Immature natural killer cell (primary cell): ENCODE measurements around the gene STXBP6. TPM values are rescaled to one million over a fixed set of nuclear protein-coding genes. Genes with fewer than 3 reads are reported as not detected.

Source experiments
- DNase-seq, 3 donors: peaks; one replicate each; pipeline ENCODE4 v3.0.0; 2022; ENCODE audit warnings: mixed read lengths in 1 of 3
- H3K27ac Mint-ChIP-seq, 6 donors: one replicate each; pipeline ENCODE4 v1.8.0; 2020; ENCODE audit warnings: mixed read lengths in 6 of 6, mild to moderate bottlenecking in 5 of 6, inconsistent platforms in 4 of 6, moderate library complexity in 3 of 6
- H3K27me3 Mint-ChIP-seq, 3 donors: one replicate each; pipeline ENCODE4 v1.8.0; 2020 to 2021; ENCODE audit warnings: low read depth in 3 of 3, mild to moderate bottlenecking in 3 of 3, mixed read lengths in 3 of 3, moderate library complexity in 3 of 3, inconsistent platforms in 1 of 3
- H3K36me3 Mint-ChIP-seq, 3 donors: one replicate each; pipeline ENCODE4 v1.8.0; 2020; ENCODE audit warnings: mixed read lengths in 3 of 3, inconsistent platforms in 2 of 3, mild to moderate bottlenecking in 2 of 3
- H3K4me1 Mint-ChIP-seq, 2 donors: one replicate each; pipeline ENCODE4 v1.8.0; 2020; ENCODE audit warnings: inconsistent platforms in 2 of 2, mild to moderate bottlenecking in 2 of 2, mixed read lengths in 2 of 2, moderate library complexity in 1 of 2
- H3K4me3 Mint-ChIP-seq, 5 donors: one replicate each; pipeline ENCODE4 v1.8.0; 2020; ENCODE audit warnings: mild to moderate bottlenecking in 5 of 5, mixed read lengths in 5 of 5, inconsistent platforms in 3 of 5, moderate library complexity in 3 of 5
- H3K9me3 Mint-ChIP-seq, 6 donors: one replicate each; pipeline ENCODE4 v1.8.0; 2020; ENCODE audit warnings: mild to moderate bottlenecking in 6 of 6, mixed read lengths in 6 of 6, inconsistent platforms in 4 of 6, moderate library complexity in 3 of 6
- polyA plus RNA-seq, 3 donors: library from polyadenylated mRNA; unstranded; fragments of 300-500 nt; fragmentation: Illumina TruSeq; gene quantifications; one replicate each; pipeline ENCODE4 v1.2.3, GENCODE V29; 2021

The STXBP6 gene
- polyA plus RNA-seq, 3 donors from 2014 or later, result not detected

DNA sequence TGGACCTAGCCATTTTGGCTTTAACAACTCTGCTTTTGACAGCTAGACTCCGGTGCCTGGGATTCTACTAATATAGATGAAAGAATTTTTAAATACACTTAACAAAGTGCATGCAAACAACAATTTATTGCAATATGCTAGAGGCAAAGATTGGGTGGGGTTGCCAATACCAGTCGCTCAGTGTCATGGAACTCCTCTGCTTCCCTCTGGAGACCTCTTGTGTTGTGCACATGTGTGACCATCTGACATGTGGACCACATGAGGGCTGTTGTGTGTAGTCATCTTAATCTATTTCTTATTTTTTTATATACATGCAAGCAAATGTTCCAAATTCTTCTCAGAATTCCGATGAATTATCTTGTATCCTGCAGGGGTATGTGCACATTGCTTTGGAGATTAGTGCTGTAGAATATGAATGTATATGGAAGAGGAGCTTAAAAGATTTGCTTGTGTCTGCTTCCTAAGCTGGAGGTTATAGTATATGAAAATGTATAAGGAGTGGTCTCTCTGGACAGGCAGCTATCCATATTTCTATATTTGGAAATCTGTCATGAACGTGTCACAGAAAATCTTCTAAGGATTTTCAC is 24.2 kb upstream of the STXBP6 start:
- H3K27me3 Mint-ChIP-seq, result peaks cover 2 to 7% (median 4%) of the 10 kb centered on the region in 3 donors
- DNase-seq, result no peak
- H3K27ac Mint-ChIP-seq, result no peak overlapping the region
- no peaks in the 10 kb centered on the region for H3K4me1 Mint-ChIP-seq
- no peaks in the 10 kb centered on the region for H3K36me3 Mint-ChIP-seq
- peaks cover 0 to 2% (median 0%) of the 10 kb centered on the region in 6 donors for H3K9me3 Mint-ChIP-seq
- H3K4me3 Mint-ChIP-seq, result no peak overlapping the region

DNA sequence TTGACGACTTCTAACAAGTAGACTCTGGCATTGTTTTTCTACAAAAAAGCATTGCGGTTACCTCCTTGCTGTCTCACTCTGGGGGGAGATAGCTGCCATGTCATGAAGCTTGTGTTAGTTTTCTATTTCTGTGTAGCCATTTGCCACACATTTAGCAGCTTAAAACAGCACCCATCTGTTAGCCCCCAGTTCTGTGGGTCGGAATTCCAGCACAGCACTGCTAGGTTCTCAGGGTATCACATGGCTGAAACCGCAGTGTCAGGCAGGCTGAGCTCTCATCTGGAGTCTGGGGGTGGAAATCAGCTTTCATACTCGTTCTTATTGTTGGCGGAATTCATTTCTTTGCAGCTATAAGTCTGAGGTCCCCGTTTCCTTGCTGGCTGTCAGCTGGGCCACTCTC is 19.9 kb upstream of the STXBP6 start:
- Mint-ChIP-seq H3K9me3 (peaks cover 0 to 2% (median 0%) of the 10 kb centered on the region in 6 donors), H3K27me3 (peaks cover 0 to 7% (median under 1%) of the 10 kb centered on the region in 3 donors), H3K27ac (no peak overlapping the region), H3K4me3 (no peak overlapping the region), H3K4me1 (no peaks in the 10 kb centered on the region), H3K36me3 (no peaks in the 10 kb centered on the region)
- no peak for DNase-seq

DNA sequence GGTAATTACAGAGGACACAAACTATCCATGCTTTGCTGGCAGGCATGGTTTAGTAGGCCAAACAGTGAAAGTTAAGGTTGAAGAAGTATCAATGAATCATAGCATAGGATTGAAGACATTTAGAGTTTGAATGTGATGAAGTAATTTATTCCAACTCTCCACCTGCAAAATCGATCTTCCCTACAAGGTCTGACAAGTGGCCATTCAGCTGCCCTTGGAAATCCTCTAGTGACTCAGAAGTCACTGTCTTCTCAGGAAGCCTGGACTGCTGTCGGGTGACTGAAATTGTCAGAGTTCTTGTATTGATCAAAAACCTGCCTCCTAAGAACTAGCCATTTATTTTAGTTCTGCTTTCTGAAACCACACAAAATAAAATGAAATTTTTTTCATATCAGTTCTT is 17.7 kb upstream of the STXBP6 start:
- no peak overlapping the region for H3K27ac Mint-ChIP-seq
- H3K9me3 Mint-ChIP-seq, result peaks cover 0 to 2% (median 0%) of the 10 kb centered on the region in 6 donors
- no peaks in the 10 kb centered on the region for H3K4me1 Mint-ChIP-seq
- no peak overlapping the region for H3K4me3 Mint-ChIP-seq
- DNase-seq, result no peak
- no peaks in the 10 kb centered on the region for H3K36me3 Mint-ChIP-seq
- peaks cover 0 to 10% (median 3%) of the 10 kb centered on the region in 3 donors for H3K27me3 Mint-ChIP-seq

DNA sequence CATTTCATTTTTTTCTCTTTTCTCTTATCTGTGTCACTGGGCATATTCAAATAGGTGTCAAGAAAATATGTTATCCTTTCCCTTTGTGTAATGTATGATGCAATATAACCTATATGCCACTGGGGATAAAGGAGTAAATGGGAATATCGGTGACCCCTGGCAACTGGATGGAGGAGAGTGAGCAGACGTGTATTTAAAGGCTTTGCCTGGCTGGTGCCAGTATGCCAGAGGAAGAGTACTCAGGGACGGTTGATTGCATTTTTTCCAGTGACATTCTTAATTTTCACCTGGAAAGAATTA is 12.0 kb upstream of the STXBP6 start:
- Mint-ChIP-seq H3K27me3 (peaks cover 5 to 15% (median 9%) of the 10 kb centered on the region in 3 donors), H3K4me1 (no peaks in the 10 kb centered on the region), H3K27ac (no peak overlapping the region), H3K36me3 (no peaks in the 10 kb centered on the region), H3K4me3 (no peak overlapping the region), H3K9me3 (no peaks in the 10 kb centered on the region)
- no peak for DNase-seq

DNA sequence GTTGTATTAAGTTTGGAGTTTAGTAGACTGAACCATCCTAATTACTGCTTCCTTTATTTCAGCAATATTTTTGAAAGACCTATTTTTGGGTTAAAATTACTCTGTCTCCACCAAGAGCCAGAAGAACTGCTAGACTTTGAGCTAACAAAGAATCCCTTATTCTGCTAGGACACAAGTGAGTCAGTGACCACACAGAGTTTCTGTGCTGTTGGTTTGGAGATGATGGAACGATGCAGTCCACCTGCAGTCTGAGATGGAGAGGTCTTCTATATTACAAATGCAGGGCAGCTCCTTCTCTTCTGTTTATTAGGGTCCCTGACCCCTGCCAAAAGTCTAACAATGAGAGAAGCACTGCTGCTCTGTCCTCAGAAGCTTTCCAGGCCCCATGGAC is 6.7 kb upstream of the STXBP6 start:
- no peaks in the 10 kb centered on the region for H3K9me3 Mint-ChIP-seq
- no peak overlapping the region for H3K27ac Mint-ChIP-seq
- no peak overlapping the region for H3K4me3 Mint-ChIP-seq
- H3K36me3 Mint-ChIP-seq, result no peaks in the 10 kb centered on the region
- peaks cover 2 to 19% (median 15%) of the 10 kb centered on the region in 3 donors for H3K27me3 Mint-ChIP-seq
- DNase-seq, result no peak
- H3K4me1 Mint-ChIP-seq, result no peaks in the 10 kb centered on the region

DNA sequence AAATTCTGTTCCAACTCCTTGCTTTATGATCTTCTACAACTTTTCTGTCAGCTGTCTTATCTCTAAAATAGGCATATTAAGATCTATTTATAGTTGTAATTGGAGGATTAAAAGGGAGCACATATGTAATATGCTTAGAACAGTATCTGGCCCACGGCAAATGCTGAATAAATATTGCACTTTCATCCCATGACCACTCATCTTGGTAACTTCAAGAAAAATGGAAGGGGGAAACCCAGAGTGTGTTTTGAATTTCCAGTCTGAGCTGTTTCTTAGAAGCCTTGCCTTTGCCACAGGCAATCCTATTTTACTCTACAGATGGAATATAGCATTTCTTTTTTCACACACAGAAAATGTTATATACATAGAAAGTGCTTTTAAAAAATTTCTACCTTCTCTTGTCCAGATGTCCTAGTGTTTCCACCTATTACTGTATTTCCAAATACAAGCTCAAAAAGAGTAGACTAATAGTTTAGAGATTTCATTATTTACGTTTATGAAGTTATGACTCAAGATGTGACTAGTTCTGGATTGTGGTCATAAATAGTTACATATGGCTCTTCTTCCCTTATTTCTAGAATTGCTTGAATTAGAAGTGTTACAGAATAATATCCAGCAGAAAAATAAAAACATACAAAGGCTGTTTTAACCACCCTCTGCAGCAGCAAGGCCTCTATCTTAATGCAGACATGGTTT is 6.2 kb upstream of the STXBP6 start:
- Mint-ChIP-seq H3K27ac (no peak overlapping the region), H3K4me1 (no peaks in the 10 kb centered on the region), H3K4me3 (no peak overlapping the region), H3K27me3 (peaks cover 4 to 20% (median 19%) of the 10 kb centered on the region in 3 donors), H3K36me3 (no peaks in the 10 kb centered on the region), H3K9me3 (no peaks in the 10 kb centered on the region)
- DNase-seq, result no peak

DNA sequence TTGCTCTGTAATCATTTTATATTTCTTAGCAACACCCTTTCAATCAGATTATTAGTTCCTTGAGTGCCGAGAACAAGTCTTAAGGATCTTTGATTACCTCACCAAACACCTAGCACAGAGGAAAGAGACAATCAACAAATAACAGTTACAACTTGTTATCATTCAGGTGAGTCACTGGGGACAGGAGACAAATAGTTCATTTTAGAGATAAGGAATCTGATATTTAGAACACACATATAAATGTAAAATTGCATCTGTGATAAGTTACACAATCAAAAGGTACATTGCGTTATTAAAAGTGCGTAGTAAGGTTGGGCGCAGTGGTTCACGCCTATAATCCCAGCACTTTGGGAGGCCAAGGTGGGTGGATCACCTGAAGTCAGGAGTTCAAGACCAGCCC is 5.1 kb upstream of the STXBP6 start:
- Mint-ChIP-seq H3K27ac (no peak overlapping the region), H3K36me3 (peaks cover 0 to 2% (median 0%) of the 10 kb centered on the region in 3 donors), H3K27me3 (peaks cover 4 to 24% (median 21%) of the 10 kb centered on the region in 3 donors), H3K4me3 (no peak overlapping the region), H3K4me1 (peaks cover 4 to 6% of the 10 kb centered on the region in 2 donors), H3K9me3 (no peaks in the 10 kb centered on the region)
- DNase-seq, result no peak

DNA sequence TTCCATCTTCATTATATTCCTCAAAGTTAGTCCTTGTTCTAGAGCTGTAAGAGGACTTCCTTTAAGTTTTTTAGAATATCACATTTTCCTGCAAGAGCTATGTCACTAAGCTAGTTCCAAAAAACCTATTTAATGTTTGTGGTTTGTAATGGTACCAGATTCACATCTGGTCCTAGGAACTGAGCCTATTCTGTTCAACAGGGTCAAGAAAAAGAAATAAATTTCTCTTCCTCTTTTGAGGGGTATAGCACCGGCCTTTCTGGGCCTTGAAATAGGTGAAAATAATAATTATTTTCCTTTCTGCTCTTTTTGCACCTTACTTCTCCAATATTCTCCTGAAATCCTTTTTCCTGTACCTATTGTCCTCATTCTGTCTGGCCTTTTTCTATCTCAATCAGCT is 3.6 kb upstream of the STXBP6 start:
- no peak overlapping the region for H3K4me3 Mint-ChIP-seq

DNA sequence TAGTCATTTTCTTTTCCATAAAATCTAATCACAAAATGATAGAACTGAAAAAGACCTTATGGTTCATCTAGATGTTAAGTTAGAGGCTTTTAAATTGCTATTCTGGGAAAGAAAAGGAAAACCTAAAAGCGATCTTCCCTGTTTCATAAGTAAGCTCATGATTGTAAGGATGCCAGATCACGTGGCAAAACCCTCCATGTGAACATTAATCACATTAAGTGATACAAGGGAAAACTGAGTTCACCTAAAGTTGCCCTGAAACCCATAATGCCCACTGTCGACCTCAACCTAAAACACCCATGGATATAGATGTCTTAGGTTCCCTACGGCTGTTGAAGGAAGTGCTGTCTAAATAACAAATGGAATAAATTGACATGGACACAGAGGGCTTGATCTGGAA is 3.0 kb upstream of the STXBP6 start:
- Mint-ChIP-seq H3K27ac (no peak overlapping the region), H3K9me3 (no peaks in the 10 kb centered on the region), H3K4me3 (no peak overlapping the region), H3K27me3 (peaks cover 11 to 32% (median 25%) of the 10 kb centered on the region in 3 donors), H3K36me3 (peaks cover 0 to 2% (median 0%) of the 10 kb centered on the region in 3 donors), H3K4me1 (peaks cover 12 to 17% of the 10 kb centered on the region in 2 donors)
- no peak for DNase-seq

More for the DNA sequence above, 3.6 kb upstream of the STXBP6 start:
- Mint-ChIP-seq H3K4me1 (peaks cover 8 to 11% of the 10 kb centered on the region in 2 donors), H3K9me3 (no peaks in the 10 kb centered on the region), H3K36me3 (peaks cover 0 to 2% (median 0%) of the 10 kb centered on the region in 3 donors), H3K27ac (no peak overlapping the region), H3K27me3 (peaks cover 6 to 27% (median 23%) of the 10 kb centered on the region in 3 donors)
- no peak for DNase-seq

DNA sequence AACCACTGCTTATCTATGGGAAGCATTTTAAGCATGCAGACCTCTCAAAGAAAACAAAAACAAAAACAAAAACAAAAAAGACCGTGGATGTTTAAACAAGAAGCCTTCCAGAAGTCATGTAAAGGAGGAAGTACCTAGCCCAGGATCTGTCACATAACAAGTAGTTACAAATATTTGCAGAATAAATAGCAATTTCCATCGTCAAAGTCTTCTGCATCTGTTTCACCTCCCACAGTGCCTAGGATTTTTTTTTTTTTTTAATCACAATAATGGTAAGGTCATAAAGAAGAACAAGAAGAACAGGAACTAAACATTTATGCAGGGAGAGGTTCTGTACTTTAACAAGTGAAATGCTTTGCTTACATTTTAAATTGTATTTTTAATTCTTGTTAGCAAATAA is 2.4 kb upstream of the STXBP6 start:
- H3K9me3 Mint-ChIP-seq, result no peaks in the 10 kb centered on the region
- no peak overlapping the region for H3K4me3 Mint-ChIP-seq
- H3K4me1 Mint-ChIP-seq, result peaks cover 12 to 17% of the 10 kb centered on the region in 2 donors
- no peak for DNase-seq
- peaks cover 0 to 2% (median 0%) of the 10 kb centered on the region in 3 donors for H3K36me3 Mint-ChIP-seq
- peaks cover 11 to 36% (median 29%) of the 10 kb centered on the region in 3 donors for H3K27me3 Mint-ChIP-seq
- H3K27ac Mint-ChIP-seq, result no peak overlapping the region

DNA sequence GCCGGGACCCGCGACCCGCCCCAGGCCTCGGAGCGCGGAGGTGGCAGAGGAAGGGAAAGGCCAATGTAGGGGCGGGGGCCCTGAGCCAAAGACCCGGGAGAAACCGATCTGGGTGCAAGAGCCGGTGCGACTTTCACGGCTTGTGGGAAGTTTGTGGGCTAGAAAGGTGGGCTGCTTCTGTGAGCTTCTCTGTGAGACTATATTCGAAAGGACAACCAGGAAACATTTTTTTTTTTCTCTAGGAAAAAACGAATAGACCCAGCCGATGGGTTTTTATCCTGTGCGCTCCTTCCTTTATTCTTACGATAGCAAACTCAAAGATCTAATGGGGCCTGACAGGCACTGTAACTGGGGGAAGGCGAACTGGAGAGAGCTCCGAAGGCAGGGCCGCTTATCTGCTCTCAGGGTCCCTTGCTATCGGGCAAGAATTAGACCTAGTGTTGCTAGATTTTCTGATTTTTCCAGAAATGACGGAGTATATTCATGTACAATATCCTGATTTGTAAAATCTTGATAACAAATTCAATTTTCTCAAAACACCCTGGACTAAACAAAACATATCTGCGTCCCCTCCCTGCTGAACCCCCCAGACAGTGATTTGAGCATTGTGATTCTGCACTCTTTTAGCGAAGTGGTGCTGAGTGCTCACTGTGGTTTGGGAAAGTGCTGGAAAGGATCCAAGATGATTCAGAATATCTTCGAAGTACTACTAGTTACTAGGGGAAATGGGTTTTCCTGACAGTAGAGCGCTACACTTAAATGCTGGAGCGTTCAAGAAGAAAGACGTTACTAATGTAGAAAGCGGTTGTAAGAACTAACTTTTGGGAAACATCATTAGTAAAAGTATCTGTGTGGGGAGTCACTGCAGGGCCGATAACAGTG is 563 bp upstream of the STXBP6 start:
- Mint-ChIP-seq H3K9me3 (no peaks in the 10 kb centered on the region), H3K27ac (no peak overlapping the region), H3K4me3 (peak overlapping the region; percentile 73 to 80 (median 75)), H3K4me1 (peaks cover 12 to 17% of the 10 kb centered on the region in 2 donors), H3K36me3 (peaks cover 0 to 2% (median 0%) of the 10 kb centered on the region in 3 donors), H3K27me3 (peaks cover 13 to 36% (median 32%) of the 10 kb centered on the region in 3 donors)
- no peak for DNase-seq

DNA sequence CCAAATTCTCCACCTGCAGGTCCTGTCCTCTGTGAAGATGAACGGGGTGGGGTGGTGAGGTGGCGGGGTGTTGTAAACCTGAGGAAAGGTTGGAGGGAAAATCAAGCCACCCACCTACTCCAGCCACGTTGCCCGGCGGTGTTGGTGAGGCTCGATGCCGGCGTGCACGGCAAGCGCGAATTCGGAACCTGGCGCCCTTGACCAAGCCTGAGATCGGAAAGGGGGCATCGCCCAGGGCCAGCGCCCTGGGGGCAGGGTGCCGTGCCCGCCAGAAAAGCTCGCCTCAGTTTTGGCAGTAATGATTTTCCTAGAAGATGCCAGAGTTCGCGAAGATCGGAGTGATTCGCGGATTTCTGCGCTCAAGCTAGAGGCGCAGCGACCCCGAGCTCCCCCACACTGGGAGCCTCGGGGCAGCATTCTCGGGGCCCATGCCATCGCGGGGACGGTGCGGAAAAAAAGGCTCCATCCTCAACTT is 817 bp downstream of the STXBP6 start:
- Mint-ChIP-seq H3K9me3 (no peaks in the 10 kb centered on the region), H3K4me3 (peak overlapping the region; percentile 18 to 70 (median 61)), H3K27ac (no peak overlapping the region), H3K27me3 (peaks cover 13 to 44% (median 32%) of the 10 kb centered on the region in 3 donors), H3K36me3 (peaks cover 0 to 2% (median 0%) of the 10 kb centered on the region in 3 donors), H3K4me1 (peaks cover 12 to 17% of the 10 kb centered on the region in 2 donors)
- no peak for DNase-seq

DNA sequence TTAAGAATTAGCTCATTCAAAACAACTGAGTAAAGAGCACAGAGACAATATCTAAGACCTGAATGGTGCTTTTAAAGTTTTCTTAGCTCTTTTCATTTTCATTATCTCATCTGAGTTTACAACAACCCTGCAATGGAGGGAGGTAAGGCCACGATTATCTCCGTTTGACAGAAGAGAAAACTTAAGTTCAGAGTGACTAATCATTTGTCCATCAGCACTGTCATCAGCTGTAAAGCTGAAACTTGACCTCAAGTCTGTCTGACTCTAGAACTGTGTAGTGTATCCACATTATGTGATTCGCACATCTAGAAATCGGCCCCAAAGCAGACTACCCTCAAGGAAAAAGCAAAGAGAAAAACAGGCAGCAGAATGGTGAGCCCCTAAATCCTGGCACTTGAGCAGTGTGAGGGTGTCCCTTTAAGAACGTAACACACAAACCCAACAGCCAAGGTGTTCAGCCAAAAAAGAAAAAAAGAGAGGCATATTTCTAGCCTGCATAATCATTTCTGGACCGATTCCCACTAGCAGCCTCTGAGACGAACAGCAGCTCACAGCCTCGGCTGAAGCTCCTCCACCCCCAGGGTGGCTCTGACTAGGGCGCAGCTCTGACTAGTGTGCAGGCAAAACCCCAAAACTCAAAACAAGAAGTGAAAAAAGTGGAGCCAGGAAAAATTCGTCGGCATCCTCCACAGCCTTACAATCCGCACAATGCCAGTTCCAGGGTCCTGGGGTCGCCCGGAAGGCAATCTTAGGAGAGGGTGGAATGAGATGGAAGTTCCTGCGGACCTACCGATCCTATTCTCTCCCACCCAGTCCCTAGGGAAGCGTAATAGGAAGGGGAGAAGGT is 1.6 kb downstream of the STXBP6 start:
- peaks cover 13 to 45% (median 32%) of the 10 kb centered on the region in 3 donors for H3K27me3 Mint-ChIP-seq
- no peaks in the 10 kb centered on the region for H3K9me3 Mint-ChIP-seq
- no peak for DNase-seq
- peaks cover 0 to 2% (median 0%) of the 10 kb centered on the region in 3 donors for H3K36me3 Mint-ChIP-seq
- peaks cover 12 to 17% of the 10 kb centered on the region in 2 donors for H3K4me1 Mint-ChIP-seq
- peak overlapping the region; percentile 18 to 70 (median 61) for H3K4me3 Mint-ChIP-seq
- no peak overlapping the region for H3K27ac Mint-ChIP-seq
